C4-2B (cell line): Measurements from ENCODE around the gene MESP1.

Experiments used
- H3K27ac ChIP-seq: fragments of 450-650 bp; 2 replicates; pipeline ENCODE4 v1.5.1; 2017
- CTCF ChIP-seq: fragments of 450-650 bp; conservative IDR thresholded peaks from 2 replicates; pipeline ENCODE4 v1.5.1; 2017; ENCODE audit warnings: mild to moderate bottlenecking
- ZFX ChIP-seq: fragments of 450-650 bp; IDR thresholded peaks from 2 replicates; pipeline ENCODE4 v1.6.1; 2017

MESP1 gene

GRCh38 chr15:89755701-89756100 is 4.7 kb upstream of the MESP1 start:
- peak overlapping the region; percentile 85 for H3K27ac ChIP-seq
- TF ChIP-seq ZFX (no peak), CTCF (no peak)

- peak overlapping the region; percentile 85 for H3K27ac ChIP-seq
- no peak for TF ChIP-seq CTCF
- TF ChIP-seq ZFX: no peak
Observed at GRCh38 chr15:89754361-89755154, 3.5 kb upstream of the MESP1 start.

GRCh38 chr15:89753855-89754254 is 2.8 kb upstream of the MESP1 start:
- peak overlapping the region; percentile 85 for H3K27ac ChIP-seq
- TF ChIP-seq ZFX (no peak), CTCF (no peak)

GRCh38 chr15:89751748-89752147 is 699 bp upstream of the MESP1 start:
- peak overlapping the region; percentile 85 for H3K27ac ChIP-seq

GRCh38 chr15:89749951-89750559 is 994 bp downstream of the MESP1 start:
- H3K27ac ChIP-seq: peak overlapping the region; percentile 85
- TF ChIP-seq ZFX: no peak
- no peak for TF ChIP-seq CTCF

More at GRCh38 chr15:89751748-89752147, 699 bp upstream of the MESP1 start:
- TF ChIP-seq CTCF (no peak), ZFX (no peak)

GRCh38 chr15:89749526-89749925 is 1.5 kb downstream of the MESP1 start:
- peak overlapping the region; percentile 85 for H3K27ac ChIP-seq
- TF ChIP-seq CTCF (no peak), ZFX (no peak)

- H3K27ac ChIP-seq: no peak overlapping the region; the same call in 1 of the 2 replicates
Observed at GRCh38 chr15:89749054-89749453, 2.0 kb downstream of the MESP1 start.

More at GRCh38 chr15:89749054-89749453, 2.0 kb downstream of the MESP1 start:
- TF ChIP-seq CTCF: no peak
- no peak for TF ChIP-seq ZFX
